ENCODE measurements around the gene ZNF740.

ZNF740 gene

DNA sequence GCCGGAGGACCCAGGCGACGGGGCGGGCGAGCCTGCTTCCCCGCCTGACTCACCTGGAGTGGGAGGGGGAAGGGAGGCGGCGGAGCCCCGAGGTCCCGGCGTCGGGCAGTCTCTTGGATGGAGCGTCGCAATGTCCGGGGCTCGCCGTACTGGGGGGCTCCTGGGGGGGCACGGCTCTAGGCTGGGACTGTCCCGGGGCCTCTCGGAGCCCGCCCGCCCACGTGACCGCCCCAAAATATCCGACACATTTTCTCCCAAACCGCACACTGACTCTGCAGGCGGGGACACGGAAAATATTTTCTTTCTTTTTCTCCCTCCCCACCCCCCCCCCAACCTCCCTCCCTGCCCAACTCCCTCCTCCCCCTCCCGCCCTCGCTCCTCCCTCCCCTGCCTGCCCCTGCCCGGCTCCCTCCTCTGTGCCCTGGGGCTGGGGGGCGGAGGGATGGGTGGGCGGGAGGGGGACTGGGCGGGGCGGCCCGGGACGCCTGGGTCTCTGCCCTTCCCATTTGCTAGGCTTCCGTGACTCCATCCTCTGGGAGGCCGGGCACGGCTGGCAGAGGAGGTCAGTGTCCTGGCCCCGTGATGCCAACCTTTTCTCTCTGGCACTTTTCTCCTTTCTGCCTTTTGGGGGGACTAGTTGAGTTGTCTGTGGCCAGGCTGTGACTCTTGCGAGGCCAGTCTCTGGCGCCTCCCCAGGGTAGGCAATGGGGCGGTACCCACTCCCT lies 51.6 kb downstream of the ZNF740 start, which contains the start of gene RARG:
Gene RARG, minus strand, starts transcription at position 289 of the 725 bp plus-strand sequence. CDS start 4,664 bp downstream, outside the sequence.
- Mint-ChIP-seq H3K9me3 (no peaks in the 10 kb centered on the region), H3K36me3 (peaks cover 19% of the 10 kb centered on the region), H3K4me1 (peaks cover 89% of the 10 kb centered on the region), H3K4me3 (peak within 1 kb of the TSS; percentile 91), H3K27ac (peak within 1 kb of the TSS; percentile 89)
- DNase-seq (ENCODE audit: low spot score in 2 of 2) (peak; percentile 59 to 86), ATAC-seq (peak; percentile 87)

DNA sequence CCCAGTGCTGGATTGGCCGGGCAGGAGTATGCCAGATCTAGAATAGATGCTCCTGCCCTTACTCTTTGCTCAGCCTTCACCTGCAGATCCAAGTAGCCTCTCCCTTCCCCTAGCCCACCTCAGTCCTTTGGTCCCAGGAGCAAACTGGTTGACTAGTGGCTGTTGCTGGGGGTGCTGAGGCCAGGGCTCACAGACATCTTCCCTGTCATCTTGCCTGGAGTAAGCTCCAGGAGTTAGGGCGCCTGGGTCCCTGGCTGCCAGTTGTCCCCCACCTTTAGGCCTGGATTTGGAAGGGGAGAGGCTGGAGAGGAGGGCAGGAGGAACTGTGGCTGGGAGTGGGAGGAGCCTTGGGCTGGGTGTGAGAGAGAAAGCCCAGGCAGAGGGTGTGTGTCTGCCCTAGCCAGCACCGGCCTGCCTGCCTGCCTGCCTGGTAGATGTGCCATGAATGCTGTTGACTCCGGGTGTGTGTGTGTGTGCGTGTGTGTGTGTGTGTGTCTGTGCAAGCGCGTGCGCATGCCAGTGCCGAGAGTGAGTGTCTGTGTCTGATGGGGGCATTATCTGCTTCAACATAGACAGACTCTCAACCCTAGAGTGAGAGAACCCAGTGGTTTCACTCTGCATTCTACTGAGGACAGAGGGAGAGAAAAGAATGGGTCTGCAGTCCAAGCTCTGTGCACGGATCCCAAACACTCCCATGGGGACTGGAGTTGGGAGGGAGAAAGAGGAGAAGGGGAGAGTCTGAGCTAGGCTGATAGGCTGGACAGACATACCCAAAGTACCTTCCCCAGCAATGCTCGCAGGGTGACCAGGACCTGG lies 52.3 kb downstream of the ZNF740 start:
- Mint-ChIP-seq H3K4me1 (peaks cover 89% of the 10 kb centered on the region), H3K27ac (peak overlapping the region; percentile 89), H3K4me3 (peak overlapping the region; percentile 91), H3K9me3 (no peaks in the 10 kb centered on the region), H3K36me3 (peaks cover 15% of the 10 kb centered on the region)
- no peak for DNase-seq (ENCODE audit: low spot score in 2 of 2)
- ATAC-seq: peak; percentile 59

DNA sequence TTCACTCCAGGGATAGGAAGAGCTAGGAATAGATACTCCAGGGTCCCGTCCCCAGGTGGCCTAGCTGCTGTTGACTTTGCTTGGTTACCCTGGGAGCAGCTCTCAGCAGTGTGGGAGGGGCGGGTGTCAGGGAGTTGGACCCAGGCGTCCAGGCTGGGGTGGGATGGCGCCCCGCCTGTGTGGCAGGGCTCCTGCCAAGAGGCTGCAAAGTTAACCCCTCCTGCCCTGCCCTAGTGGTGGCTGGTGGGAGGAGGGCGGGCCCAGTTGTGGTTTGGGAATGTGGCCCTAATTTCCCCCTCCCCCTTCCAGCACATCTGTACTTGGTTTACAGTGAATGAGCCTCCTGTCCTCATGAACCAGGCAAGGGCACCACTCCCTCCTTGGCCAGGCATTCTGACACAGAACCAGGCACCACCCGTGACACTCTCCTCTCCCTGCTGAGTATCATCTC lies 53.2 kb downstream of the ZNF740 start:
- peaks cover 15% of the 10 kb centered on the region for H3K36me3 Mint-ChIP-seq
- H3K4me1 Mint-ChIP-seq: peaks cover 80% of the 10 kb centered on the region
- H3K27ac Mint-ChIP-seq: peak overlapping the region; percentile 89
- peak overlapping the region; percentile 91 for H3K4me3 Mint-ChIP-seq
- H3K9me3 Mint-ChIP-seq: no peaks in the 10 kb centered on the region
- ATAC-seq (no peak), DNase-seq (ENCODE audit: low spot score in 2 of 2) (no peak)

DNA sequence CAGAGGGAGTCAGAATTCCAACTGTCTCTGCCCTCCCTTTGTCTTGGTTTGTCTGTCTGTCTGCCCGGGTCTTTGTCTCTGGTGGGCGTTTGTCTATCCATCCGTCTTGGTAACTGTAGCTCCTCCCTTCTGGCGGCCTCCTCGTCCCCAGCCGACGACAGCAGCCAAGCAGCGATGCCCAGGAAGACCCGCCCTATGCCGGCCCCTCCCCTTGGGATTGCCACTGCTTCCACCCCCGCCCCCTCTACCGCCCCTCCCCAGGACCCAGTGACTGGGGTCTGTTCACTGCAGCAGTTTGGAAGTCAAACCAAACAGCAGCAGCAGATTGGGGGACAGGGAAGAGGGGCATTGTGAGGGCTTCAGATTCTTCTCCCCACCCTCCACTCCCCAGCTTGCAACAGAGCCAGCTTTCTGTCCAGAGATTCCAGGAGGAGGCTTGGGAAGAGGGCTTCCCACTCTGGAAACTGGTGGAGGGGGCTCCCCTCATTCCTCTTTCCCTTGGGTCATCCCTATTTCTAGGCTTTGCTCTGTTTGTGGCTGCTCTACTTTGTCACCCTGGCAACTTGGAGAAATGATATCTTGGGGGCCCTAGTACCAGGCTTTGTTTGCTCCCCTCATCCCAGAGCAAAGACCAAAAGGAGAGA lies 53.9 kb downstream of the ZNF740 start:
- DNase-seq (ENCODE audit: low spot score in 2 of 2): no peak
- Mint-ChIP-seq H3K36me3 (peaks cover 15% of the 10 kb centered on the region), H3K9me3 (no peaks in the 10 kb centered on the region), H3K27ac (peak overlapping the region; percentile 89), H3K4me1 (peaks cover 73% of the 10 kb centered on the region), H3K4me3 (peak overlapping the region; percentile 91)
- no peak for ATAC-seq

DNA sequence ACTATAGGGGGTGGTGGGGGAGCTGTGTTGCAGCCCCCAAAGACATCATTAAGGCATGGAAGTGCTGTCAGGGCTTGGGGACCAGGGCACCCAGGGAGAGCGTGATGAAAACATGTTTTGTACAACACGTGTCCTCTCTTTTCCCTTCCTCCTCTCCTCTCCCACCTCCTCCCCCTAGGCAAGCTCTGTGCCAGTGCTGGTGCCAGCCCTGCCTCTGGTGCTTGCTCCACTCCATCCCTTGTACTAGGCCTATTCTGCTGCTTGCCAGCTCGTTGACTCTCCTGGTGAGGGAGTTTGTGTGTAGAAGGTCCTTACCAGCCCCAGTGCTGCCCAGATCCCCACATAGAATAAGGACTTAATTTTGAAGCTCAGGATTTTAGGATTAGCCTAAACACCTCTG lies 54.6 kb downstream of the ZNF740 start:
- H3K9me3 Mint-ChIP-seq: no peaks in the 10 kb centered on the region
- peaks cover 15% of the 10 kb centered on the region for H3K36me3 Mint-ChIP-seq
- ATAC-seq (no peak), DNase-seq (ENCODE audit: low spot score in 2 of 2) (no peak)
- H3K27ac Mint-ChIP-seq: peak overlapping the region; percentile 89
- H3K4me1 Mint-ChIP-seq: peaks cover 66% of the 10 kb centered on the region
- H3K4me3 Mint-ChIP-seq: peak overlapping the region; percentile 91

DNA sequence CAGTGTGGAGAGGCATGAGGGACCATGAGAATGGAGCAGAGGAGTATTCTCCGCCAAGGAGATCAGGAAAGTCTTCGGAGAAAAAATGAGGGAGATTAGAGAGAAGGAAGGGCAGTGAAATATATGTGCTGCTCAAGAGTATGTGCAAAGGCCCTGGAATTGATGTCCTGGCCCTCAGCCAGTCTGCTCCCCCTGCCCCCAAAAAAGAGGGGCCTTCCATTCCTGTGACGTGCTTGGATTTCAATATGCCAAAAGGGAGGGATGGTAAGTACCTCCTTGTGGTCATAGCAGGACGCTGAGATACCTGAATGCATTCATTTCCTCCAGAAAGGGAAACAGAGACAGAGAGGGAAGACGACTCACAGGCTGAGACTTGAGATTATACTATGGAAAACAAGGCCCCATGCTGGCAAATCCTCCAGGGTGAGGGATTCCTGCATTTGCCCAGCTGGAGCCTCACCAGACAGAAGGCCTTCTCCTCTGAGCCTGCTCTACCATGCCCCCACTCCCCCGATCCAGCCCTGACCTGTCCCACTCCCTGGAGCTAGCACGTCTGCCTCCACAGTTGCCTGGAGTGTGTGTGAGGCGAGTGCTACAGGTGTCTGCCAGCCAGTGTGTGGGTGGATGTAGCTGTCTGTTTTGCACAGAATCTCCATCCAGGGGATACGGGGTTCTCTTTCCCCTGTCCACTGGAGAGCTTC lies 55.4 kb downstream of the ZNF740 start:
- H3K9me3 Mint-ChIP-seq: no peaks in the 10 kb centered on the region
- H3K36me3 Mint-ChIP-seq: peaks cover 15% of the 10 kb centered on the region
- peak overlapping the region; percentile 91 for H3K4me3 Mint-ChIP-seq
- H3K27ac Mint-ChIP-seq: peak overlapping the region; percentile 89
- ATAC-seq (no peak), DNase-seq (ENCODE audit: low spot score in 2 of 2) (no peak)
- peaks cover 59% of the 10 kb centered on the region for H3K4me1 Mint-ChIP-seq

DNA sequence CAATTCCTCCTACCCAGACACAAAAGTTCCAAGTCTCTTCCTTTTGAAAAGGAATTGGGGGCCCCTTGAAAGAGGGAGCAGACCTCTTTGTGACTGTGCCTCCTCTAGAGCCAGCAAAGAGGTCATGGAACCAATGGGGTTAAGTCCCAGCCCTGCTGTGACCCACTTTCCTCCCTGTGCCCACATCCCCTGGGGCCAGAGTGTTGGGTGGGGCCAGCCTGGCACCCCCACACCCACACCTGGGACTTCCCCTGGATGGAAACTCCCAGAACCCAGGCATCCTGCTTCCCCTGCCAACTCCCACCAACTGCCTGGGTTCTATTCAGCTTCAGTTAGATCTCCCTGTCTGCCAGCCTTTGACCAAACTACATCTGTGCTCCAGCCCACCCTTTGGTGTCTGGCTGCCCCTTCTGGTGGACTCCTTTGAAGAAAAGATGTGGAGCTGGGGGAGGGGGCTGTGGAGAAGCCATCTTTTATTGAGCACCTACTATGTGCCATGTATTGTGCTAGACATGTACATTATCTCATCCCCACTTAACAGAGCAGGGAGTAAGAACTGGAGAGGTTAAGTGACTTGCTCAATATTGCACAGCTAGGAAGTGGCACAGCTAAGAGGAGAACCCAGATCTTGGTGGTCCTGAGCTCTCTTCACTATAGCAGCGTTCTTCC lies 56.1 kb downstream of the ZNF740 start:
- DNase-seq (ENCODE audit: low spot score in 2 of 2) (no peak), ATAC-seq (peak; percentile 50)
- H3K4me1 Mint-ChIP-seq: peaks cover 53% of the 10 kb centered on the region
- H3K27ac Mint-ChIP-seq: peak overlapping the region; percentile 89
- peak overlapping the region; percentile 91 for H3K4me3 Mint-ChIP-seq
- no peaks in the 10 kb centered on the region for H3K9me3 Mint-ChIP-seq
- H3K36me3 Mint-ChIP-seq: peaks cover 10% of the 10 kb centered on the region

DNA sequence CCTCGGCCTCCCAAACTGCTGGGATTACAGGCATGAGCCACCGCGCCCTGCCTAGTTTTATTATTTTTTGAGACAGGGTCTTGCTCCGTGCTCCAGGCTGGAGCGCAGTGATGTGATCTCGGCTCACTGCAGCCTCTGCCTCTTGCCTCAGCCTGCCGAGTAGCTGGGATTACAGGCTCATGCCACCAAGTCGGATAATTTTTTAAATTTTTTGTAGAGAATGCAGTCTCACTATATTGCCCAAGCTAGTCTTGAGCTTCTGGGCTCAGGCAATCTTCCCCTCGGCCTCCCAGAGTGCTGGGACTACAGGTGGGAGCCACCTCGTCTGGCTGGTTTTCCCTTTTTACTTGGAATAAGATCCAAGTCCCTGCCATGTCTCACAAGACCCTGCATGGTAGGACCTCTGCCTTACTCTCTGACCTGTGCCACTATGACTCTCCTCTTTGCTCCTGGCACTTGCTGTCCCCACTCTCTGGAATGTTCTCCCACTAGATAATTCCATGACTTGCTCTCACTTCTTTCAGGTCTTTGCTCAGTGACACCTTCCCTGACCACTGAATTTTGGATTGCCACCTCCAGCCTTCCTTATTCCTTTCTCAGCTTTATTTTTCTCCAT lies 59.2 kb downstream of the ZNF740 start:
- H3K4me1 Mint-ChIP-seq: peaks cover 35% of the 10 kb centered on the region
- ATAC-seq (no peak), DNase-seq (ENCODE audit: low spot score in 2 of 2) (no peak)
- no peaks in the 10 kb centered on the region for H3K9me3 Mint-ChIP-seq
- H3K36me3 Mint-ChIP-seq: no peaks in the 10 kb centered on the region
- no peak overlapping the region for H3K27ac Mint-ChIP-seq
- no peak overlapping the region for H3K4me3 Mint-ChIP-seq

DNA sequence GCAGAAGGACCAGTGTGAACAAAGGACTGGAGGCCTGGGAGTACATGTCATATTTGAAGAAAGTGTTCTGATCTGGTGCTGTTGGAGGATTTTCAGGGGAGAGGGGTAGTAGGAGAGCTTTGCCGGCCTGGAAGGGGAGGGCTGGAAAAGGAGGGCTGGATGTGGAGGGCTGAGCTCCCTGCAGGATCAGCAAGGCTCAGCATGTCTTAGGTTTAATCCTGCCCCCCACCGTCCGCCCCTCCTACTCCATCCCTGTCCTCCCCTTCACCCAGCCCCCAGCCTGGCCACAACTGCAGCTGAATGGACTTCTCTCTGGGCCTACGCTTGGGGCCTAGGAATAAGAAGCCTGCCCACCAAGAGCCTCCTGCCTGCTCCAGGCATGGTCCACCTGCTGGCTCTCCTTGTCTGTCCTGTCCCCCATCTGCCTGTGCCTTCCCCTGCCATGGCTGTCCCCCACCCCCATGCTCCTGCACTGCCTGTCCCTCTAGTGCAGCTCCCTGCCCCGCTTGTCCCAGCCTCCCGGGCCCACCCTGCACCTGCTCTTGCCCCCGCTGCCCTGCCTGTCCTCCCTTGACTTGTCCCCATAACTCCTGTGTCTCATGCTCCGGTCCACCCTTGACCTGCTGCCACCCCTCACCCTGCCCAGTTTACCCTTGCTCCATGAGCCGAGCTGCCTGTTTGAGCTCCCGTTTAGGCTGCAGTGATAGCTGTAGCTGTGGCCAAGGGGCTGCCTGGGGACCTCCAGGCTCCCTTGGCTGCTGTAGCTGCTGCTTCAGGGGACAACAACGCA lies 61.3 kb downstream of the ZNF740 start:
- Mint-ChIP-seq H3K4me3 (no peak overlapping the region), H3K4me1 (peaks cover 16% of the 10 kb centered on the region), H3K36me3 (no peaks in the 10 kb centered on the region), H3K27ac (peak overlapping the region; percentile 69), H3K9me3 (no peaks in the 10 kb centered on the region)
- no peak for DNase-seq (ENCODE audit: low spot score in 2 of 2)
- peak; percentile 36 for ATAC-seq

DNA sequence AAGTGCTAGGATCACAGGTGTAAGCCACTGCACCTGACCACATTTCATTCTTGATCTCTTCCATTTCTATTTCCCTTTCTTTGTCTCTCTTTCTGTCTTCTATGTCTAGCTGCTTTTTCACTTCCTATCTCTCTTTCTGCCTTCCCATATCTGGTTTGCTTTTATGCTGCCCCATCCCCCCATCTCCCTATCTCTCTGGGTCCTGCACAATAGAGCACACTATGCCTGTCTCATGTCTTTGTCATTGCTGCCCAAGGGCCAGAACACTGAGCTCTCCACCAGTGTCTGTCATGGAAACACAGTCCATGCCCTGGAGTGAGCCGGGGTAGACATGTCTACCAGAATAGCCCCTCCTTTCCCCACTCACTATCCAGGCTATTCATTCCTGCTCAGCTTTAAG lies 63.8 kb downstream of the ZNF740 start:
- DNase-seq (ENCODE audit: low spot score in 2 of 2): no peak
- Mint-ChIP-seq H3K4me1 (peaks cover 5% of the 10 kb centered on the region), H3K4me3 (no peak overlapping the region), H3K9me3 (no peaks in the 10 kb centered on the region), H3K27ac (no peak overlapping the region), H3K36me3 (no peaks in the 10 kb centered on the region)
- ATAC-seq: no peak

All from stimulated activated effector memory CD8-positive, alpha-beta T cell treated with anti-CD3 and anti-CD28 coated beads, Interleukin-12 subunit alpha, Interleukin-12 subunit beta, amount 100 ng/mL, for 72 hours (primary cell).